Peyer's patch (tissue), 4 donors: ENCODE measurements around the gene INO80B. TPM values are rescaled to one million over a fixed set of nuclear protein-coding genes. Genes with fewer than 3 reads are reported as not detected.

Experiments
- DNase-seq, 3 donors: peaks; one replicate each; pipeline ENCODE4 v3.0.0-alpha.2; 2017 to 2019
- H3K27ac ChIP-seq, 4 donors: fragments of 200-600 bp; sonication (generic); one replicate each; pipeline ENCODE4 v1.5.1; 2016 to 2019
- H3K27me3 ChIP-seq, 2 donors: fragments of 200-600 bp; sonication (generic); one replicate each; pipeline ENCODE4 v1.5.1; 2019
- H3K36me3 ChIP-seq, 3 donors: fragments of 200-600 bp; sonication (generic); one replicate each; pipeline ENCODE4 v1.5.1; 2016 to 2019
- H3K4me1 ChIP-seq, 4 donors: fragments of 200-600 bp; sonication (generic); one replicate each; pipeline ENCODE4 v1.5.1; 2016 to 2019
- H3K4me3 ChIP-seq, 4 donors: fragments of 200-600 bp; sonication (generic); 1 replicate in 3 of 4; 2 replicates in 1 of 4; pipeline ENCODE4 v1.5.1; 2016 to 2019; ENCODE audit warnings: mild to moderate bottlenecking in 1 of 4
- H3K9me3 ChIP-seq, 4 donors: fragments of 200-600 bp; sonication (generic); one replicate each; pipeline ENCODE4 v1.5.1; 2016 to 2019; ENCODE audit warnings: mild to moderate bottlenecking in 1 of 4
- CTCF ChIP-seq, 6 experiments: fragments of 450-650 bp in 4 of 6; fragments of 200-600 bp in 2 of 6; sonication (generic) in 1 of 6; IDR thresholded peaks; one replicate each; pipeline ENCODE4 v1.5.1; 2017 to 2019; ENCODE audit warnings: antibody characterized with exemption in 6 of 6, mild to moderate bottlenecking in 3 of 6, moderate library complexity in 1 of 6
- POLR2A ChIP-seq, 2 donors: fragments of 450-650 bp; IDR thresholded peaks; one replicate each; pipeline ENCODE4 v1.5.1; 2017; ENCODE audit warnings: antibody characterized with exemption in 2 of 2, mild to moderate bottlenecking in 2 of 2, moderate library complexity in 2 of 2
- total RNA-seq, 4 donors: library from RNA; depleted of rRNA; stranded (reverse); fragments of >200 nt; gene quantifications; one replicate each; pipeline ENCODE4 v1.1.0, GENCODE V29; 2016

Gene INO80B
- total RNA-seq, 4 donors from 2014 or later: 5.4 to 83.3 (median 41.8) TPM

GRCh38 chr2:74438248-74438647, 16.6 kb upstream of the INO80B start:
- H3K36me3 ChIP-seq: no peaks in the 10 kb centered on the region
- peaks cover 0 to 25% (median 14%) of the 10 kb centered on the region in 4 donors for H3K4me1 ChIP-seq
- H3K27me3 ChIP-seq: no peaks in the 10 kb centered on the region
- H3K9me3 ChIP-seq: no peaks in the 10 kb centered on the region
- H3K27ac ChIP-seq: no peak overlapping the region
- H3K4me3 ChIP-seq: no peak overlapping the region
- DNase-seq: no peak
- TF ChIP-seq CTCF (IDR thresholded peaks at IDR 0.05) (no peak), POLR2A (IDR thresholded peaks at IDR 0.05) (no peak)

- TF ChIP-seq POLR2A (IDR thresholded peaks at IDR 0.05) (no peak), CTCF (IDR thresholded peaks at IDR 0.05) (no peak)
- H3K4me3 ChIP-seq: peak overlapping the region in 3 of 4 donors; percentile 47 to 77 (median 52)
- no peak for DNase-seq
- no peaks in the 10 kb centered on the region for H3K27me3 ChIP-seq
- H3K36me3 ChIP-seq: no peaks in the 10 kb centered on the region
- peaks cover 0 to 33% (median 14%) of the 10 kb centered on the region in 4 donors for H3K4me1 ChIP-seq
- H3K27ac ChIP-seq: peak overlapping the region; percentile 63 to 96 (median 90)
- H3K9me3 ChIP-seq: no peaks in the 10 kb centered on the region
Measured at GRCh38 chr2:74439373-74439772, 15.5 kb upstream of the INO80B start.

- no peak for DNase-seq
- Histone ChIP-seq H3K27ac (peak overlapping the region; percentile 63 to 96 (median 90)), H3K4me1 (peaks cover 0 to 33% (median 14%) of the 10 kb centered on the region in 4 donors), H3K4me3 (peak overlapping the region; percentile 47 to 77 (median 52)), H3K27me3 (no peaks in the 10 kb centered on the region), H3K9me3 (no peaks in the 10 kb centered on the region), H3K36me3 (no peaks in the 10 kb centered on the region)
- no peak for TF ChIP-seq POLR2A (IDR thresholded peaks at IDR 0.05)
- no peak for TF ChIP-seq CTCF (IDR thresholded peaks at IDR 0.05)
Measured at GRCh38 chr2:74439803-74440377, 15.0 kb upstream of the INO80B start.

- Histone ChIP-seq H3K27ac (peak overlapping the region; percentile 63 to 96 (median 90)), H3K9me3 (no peaks in the 10 kb centered on the region), H3K4me3 (peak overlapping the region; percentile 47 to 77 (median 52)), H3K36me3 (no peaks in the 10 kb centered on the region), H3K27me3 (no peaks in the 10 kb centered on the region), H3K4me1 (peaks cover 0 to 33% (median 14%) of the 10 kb centered on the region in 4 donors)
- TF ChIP-seq POLR2A (IDR thresholded peaks at IDR 0.05): no peak
- peak in 4 of 6 experiments; percentile 12 to 66 (median 60) for TF ChIP-seq CTCF (IDR thresholded peaks at IDR 0.05)
- peak; percentile 57 to 91 (median 90) for DNase-seq
Measured at GRCh38 chr2:74440378-74441169, 14.3 kb upstream of the INO80B start.

- Histone ChIP-seq H3K27me3 (no peaks in the 10 kb centered on the region), H3K36me3 (no peaks in the 10 kb centered on the region), H3K27ac (peak overlapping the region; percentile 63 to 96 (median 90)), H3K4me1 (peaks cover 0 to 33% (median 14%) of the 10 kb centered on the region in 4 donors), H3K9me3 (no peaks in the 10 kb centered on the region), H3K4me3 (peak overlapping the region; percentile 47 to 77 (median 52))
- DNase-seq: no peak
- no peak for TF ChIP-seq POLR2A (IDR thresholded peaks at IDR 0.05)
- no peak for TF ChIP-seq CTCF (IDR thresholded peaks at IDR 0.05)
Measured at GRCh38 chr2:74441170-74441689, 13.7 kb upstream of the INO80B start.
